Neural crest cell (in vitro differentiated cells): ENCODE measurements around the gene GAB4. TPM values are rescaled to one million over a fixed set of nuclear protein-coding genes. Genes with fewer than 3 reads are reported as not detected.
A peak's percentile ranks its signal among the peaks of the same experiment; 100 is the strongest.

Source experiments
- DNase-seq: peaks from one replicate; pipeline ENCODE4 v3.0.0; 2021; ENCODE audit warnings: low read depth, mixed read lengths, low spot score
- H3K27ac Mint-ChIP-seq: one replicate; pipeline ENCODE4 v1.8.0; 2021; ENCODE audit warnings: mild to moderate bottlenecking, mixed read lengths; ENCODE audit not compliant: unreplicated experiment
- H3K27me3 Mint-ChIP-seq: 2 replicates; pipeline ENCODE4 v1.8.0; 2021; ENCODE audit warnings: low read depth, mild to moderate bottlenecking, mixed read lengths
- H3K36me3 Mint-ChIP-seq: 2 replicates; pipeline ENCODE4 v1.8.0; 2021; ENCODE audit warnings: low read depth, mild to moderate bottlenecking, mixed read lengths
- H3K4me1 Mint-ChIP-seq: 2 replicates; pipeline ENCODE4 v1.8.0; 2021; ENCODE audit warnings: mixed read lengths
- H3K4me3 Mint-ChIP-seq: one replicate; pipeline ENCODE4 v1.8.0; 2021; ENCODE audit warnings: mild to moderate bottlenecking, mixed read lengths
- H3K9me3 Mint-ChIP-seq: 2 replicates; pipeline ENCODE4 v1.8.0; 2021; ENCODE audit warnings: mixed read lengths
- CTCF ChIP-seq: fragments of 200-600 bp; sonication (generic); conservative IDR thresholded peaks from 2 replicates; pipeline ENCODE4 v1.5.0; 2021; ENCODE audit warnings: antibody characterized with exemption, mild to moderate bottlenecking
- long read RNA-seq: library from polyadenylated mRNA; unstranded; transcript quantifications from one replicate; pipeline ENCODE4 v2.0.0, GENCODE V29; 2020
- total RNA-seq: library from RNA; stranded (reverse); gene quantifications from 2 replicates; pipeline ENCODE4 v1.2.1, GENCODE V29; 2021

The GAB4 gene
- not detected in 2 replicates for total RNA-seq
- long read RNA-seq: 0 reads

- Mint-ChIP-seq H3K9me3 (peaks cover 12% of the 10 kb centered on the region), H3K4me3 (no peak within 1 kb of the TSS), H3K36me3 (no peaks in the 10 kb centered on the region), H3K27ac (peak within 1 kb of the TSS; percentile 12), H3K4me1 (peaks cover under 1% of the 10 kb centered on the region), H3K27me3 (peaks cover 50% of the 10 kb centered on the region)
- no peak for TF ChIP-seq CTCF
- DNase-seq: no peak
Observed at GRCh38 chr22:17007852-17008731, at the start of gene GAB4. TSS of gene GAB4 (minus strand) at chr22:17008222. CDS start at chr22:17008114, 108 bp downstream.

GRCh38 chr22:17056807-17057206 lies 48.8 kb upstream of the GAB4 start:
- H3K4me1 Mint-ChIP-seq: peaks cover 3% of the 10 kb centered on the region
- H3K27ac Mint-ChIP-seq: no peak overlapping the region

GRCh38 chr22:17056058-17056457 lies 48.0 kb upstream of the GAB4 start:
- H3K4me1 Mint-ChIP-seq: peaks cover 3% of the 10 kb centered on the region
- no peaks in the 10 kb centered on the region for H3K9me3 Mint-ChIP-seq
- H3K4me3 Mint-ChIP-seq: no peak overlapping the region
- H3K36me3 Mint-ChIP-seq: no peaks in the 10 kb centered on the region
- TF ChIP-seq CTCF: no peak
- H3K27ac Mint-ChIP-seq: no peak overlapping the region
- no peak for DNase-seq
- peaks cover 26% of the 10 kb centered on the region for H3K27me3 Mint-ChIP-seq

More at GRCh38 chr22:17056807-17057206, 48.8 kb upstream of the GAB4 start:
- no peak for TF ChIP-seq CTCF
- H3K36me3 Mint-ChIP-seq: no peaks in the 10 kb centered on the region
- peaks cover 28% of the 10 kb centered on the region for H3K27me3 Mint-ChIP-seq
- H3K9me3 Mint-ChIP-seq: no peaks in the 10 kb centered on the region
- no peak overlapping the region for H3K4me3 Mint-ChIP-seq
- DNase-seq: no peak

- Mint-ChIP-seq H3K9me3 (no peaks in the 10 kb centered on the region), H3K36me3 (no peaks in the 10 kb centered on the region), H3K27me3 (peaks cover 47% of the 10 kb centered on the region), H3K27ac (no peak overlapping the region), H3K4me3 (no peak overlapping the region), H3K4me1 (no peaks in the 10 kb centered on the region)
- TF ChIP-seq CTCF: no peak
- DNase-seq: no peak
Observed at GRCh38 chr22:17047656-17048055, 39.6 kb upstream of the GAB4 start.

GRCh38 chr22:17046566-17047348 lies 38.7 kb upstream of the GAB4 start:
- Mint-ChIP-seq H3K4me3 (no peak overlapping the region), H3K9me3 (no peaks in the 10 kb centered on the region), H3K36me3 (no peaks in the 10 kb centered on the region), H3K4me1 (no peaks in the 10 kb centered on the region), H3K27ac (no peak overlapping the region), H3K27me3 (peaks cover 46% of the 10 kb centered on the region)
- no peak for TF ChIP-seq CTCF
- DNase-seq: no peak
